HCT116 (cell line): ENCODE data around the gene UVSSA.
"Not testable (repeated sequence)": the region's sequence is repeated elsewhere in the genome, so short reads cannot be mapped to it uniquely, and the experiment has no call there.

Source experiments
- CTCF ChIP-seq, 3 experiments: fragments of 200-600 bp in 1 of 3; sonication (generic) in 1 of 3; IDR thresholded peaks in 2 of 3; conservative IDR thresholded peaks in 1 of 3; 2 replicates each; pipeline ENCODE4 v1.5.1; 2012 to 2017; ENCODE audit warnings: low read depth in 2 of 3, low read length in 2 of 3, antibody characterized with exemption in 1 of 3, borderline replicate concordance in 1 of 3, control low read depth in 1 of 3, mild to moderate bottlenecking in 1 of 3, mixed read lengths in 1 of 3, mixed run types in 1 of 3, moderate library complexity in 1 of 3; ENCODE audit not compliant: insufficient read depth in 1 of 3
- EZH2 ChIP-seq: fragments of 200-600 bp; sonication (generic); IDR thresholded peaks from 2 replicates; pipeline ENCODE4 v1.6.1; 2017; ENCODE audit warnings: antibody characterized with exemption, mixed run types
- POLR2A ChIP-seq: IDR thresholded peaks from 2 replicates; pipeline ENCODE4 v1.7.0; 2011; ENCODE audit warnings: borderline replicate concordance; ENCODE audit not compliant: insufficient read depth, insufficient read length; ENCODE audit errors: extremely low read depth
- TF ChIP-seq, protein P1 (sequence below): IDR thresholded peaks from 2 replicates; pipeline ENCODE4 v1.6.1; 2011; ENCODE audit warnings: mild to moderate bottlenecking, low read length, moderate library complexity; ENCODE audit not compliant: insufficient replicate concordance; ENCODE audit errors: extremely low read depth

- TF ChIP-seq POLR2A; CTCF (IDR thresholded peaks at IDR 0.05 in 2 of 3, conservative IDR thresholded peaks at IDR 0.05 in 1 of 3; ENCODE audit: borderline replicate concordance in 1 of 3, insufficient read depth in 1 of 3, low read depth in 2 of 3, low read length in 2 of 3); EZH2: not testable (repeated sequence)
- TF ChIP-seq, protein P1, sequence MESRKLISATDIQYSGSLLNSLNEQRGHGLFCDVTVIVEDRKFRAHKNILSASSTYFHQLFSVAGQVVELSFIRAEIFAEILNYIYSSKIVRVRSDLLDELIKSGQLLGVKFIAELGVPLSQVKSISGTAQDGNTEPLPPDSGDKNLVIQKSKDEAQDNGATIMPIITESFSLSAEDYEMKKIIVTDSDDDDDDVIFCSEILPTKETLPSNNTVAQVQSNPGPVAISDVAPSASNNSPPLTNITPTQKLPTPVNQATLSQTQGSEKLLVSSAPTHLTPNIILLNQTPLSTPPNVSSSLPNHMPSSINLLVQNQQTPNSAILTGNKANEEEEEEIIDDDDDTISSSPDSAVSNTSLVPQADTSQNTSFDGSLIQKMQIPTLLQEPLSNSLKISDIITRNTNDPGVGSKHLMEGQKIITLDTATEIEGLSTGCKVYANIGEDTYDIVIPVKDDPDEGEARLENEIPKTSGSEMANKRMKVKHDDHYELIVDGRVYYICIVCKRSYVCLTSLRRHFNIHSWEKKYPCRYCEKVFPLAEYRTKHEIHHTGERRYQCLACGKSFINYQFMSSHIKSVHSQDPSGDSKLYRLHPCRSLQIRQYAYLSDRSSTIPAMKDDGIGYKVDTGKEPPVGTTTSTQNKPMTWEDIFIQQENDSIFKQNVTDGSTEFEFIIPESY, result not testable (repeated sequence)
Measured at GRCh38 chr4:1393363-1393762, 46.4 kb downstream of the UVSSA start.
